Measurements from ENCODE around the gene SIRPA.

GRCh38 chr20:1911536-1911935 lies 16.3 kb downstream of the SIRPA start:
- no peak for TF ChIP-seq EZH2phosphoT487 (IDR thresholded peaks at IDR 0.05; ENCODE audit: insufficient read depth, low read depth)
- no peak for TF ChIP-seq EZH2 (IDR thresholded peaks at IDR 0.05; ENCODE audit: insufficient read depth, poor library complexity, severe bottlenecking)

Measured in GM23248 (cell line).